ENCODE data around the gene NR1H3.

Gene NR1H3

DNA sequence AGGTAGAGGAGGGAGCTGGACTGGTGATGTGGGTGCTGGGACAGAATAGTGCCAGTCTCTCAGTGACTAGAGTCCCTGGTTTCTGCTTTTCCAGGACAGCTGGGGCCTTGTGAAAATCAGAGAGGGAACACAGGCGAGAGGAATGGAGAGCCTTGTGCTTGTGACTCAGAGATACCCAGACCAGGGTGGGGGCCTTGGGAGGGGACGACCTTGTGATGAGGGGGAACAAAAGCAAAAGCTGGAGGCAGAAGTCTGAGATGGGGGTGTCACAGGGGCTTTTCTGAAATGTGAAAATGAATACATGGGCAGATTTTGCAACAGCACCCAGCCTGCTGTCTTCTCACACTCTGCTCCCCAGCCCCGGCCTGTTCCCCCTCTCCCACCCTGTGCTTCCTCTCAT, 3.4 kb upstream of the NR1H3 start:
- in situ Hi-C loops (cut with HindIII; ENCODE audit: low pct_ligation_motif_present, low sequenced_read_pairs): no loop called here
- TF ChIP-seq CTCF (IDR thresholded peaks at IDR 0.05; ENCODE audit: low read depth, low read length, missing control alignments): no peak
- Histone ChIP-seq H3K36me3 (replicated peaks) (no peaks in the 10 kb centered on the region), H3K27me3 (replicated peaks) (no peaks in the 10 kb centered on the region), H3K4me3 (ENCODE audit: low read depth, low read length) (no peak overlapping the region), H3K27ac (peak overlapping the region; percentile 40)
- no peak for DNase-seq

DNA sequence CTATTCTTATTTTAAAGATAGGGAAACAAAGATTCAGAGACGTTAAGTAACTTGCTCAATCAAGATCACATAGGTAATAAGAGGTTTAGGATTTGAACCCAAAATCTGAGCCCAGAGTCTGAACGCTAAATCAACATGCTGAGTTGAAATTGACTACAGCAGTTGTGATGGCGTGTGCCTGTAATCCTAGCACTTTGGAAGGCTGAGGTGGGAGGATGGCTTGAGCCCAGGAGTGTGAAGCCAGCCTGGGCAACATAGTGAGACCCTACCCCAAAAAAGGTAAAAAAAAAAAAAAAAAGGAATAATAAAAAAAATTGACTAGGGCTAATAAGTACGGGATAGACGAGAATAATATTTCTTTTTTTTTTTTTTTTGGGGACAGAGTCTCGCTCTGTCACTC, 1.4 kb upstream of the NR1H3 start:
- no peak for DNase-seq
- no peak for TF ChIP-seq CTCF (IDR thresholded peaks at IDR 0.05; ENCODE audit: low read depth, low read length, missing control alignments)
- Histone ChIP-seq H3K4me3 (ENCODE audit: low read depth, low read length) (no peak overlapping the region), H3K27me3 (replicated peaks) (no peaks in the 10 kb centered on the region), H3K36me3 (replicated peaks) (no peaks in the 10 kb centered on the region), H3K27ac (no peak overlapping the region)
- in situ Hi-C loops (cut with HindIII; ENCODE audit: low pct_ligation_motif_present, low sequenced_read_pairs): no loop called here

DNA sequence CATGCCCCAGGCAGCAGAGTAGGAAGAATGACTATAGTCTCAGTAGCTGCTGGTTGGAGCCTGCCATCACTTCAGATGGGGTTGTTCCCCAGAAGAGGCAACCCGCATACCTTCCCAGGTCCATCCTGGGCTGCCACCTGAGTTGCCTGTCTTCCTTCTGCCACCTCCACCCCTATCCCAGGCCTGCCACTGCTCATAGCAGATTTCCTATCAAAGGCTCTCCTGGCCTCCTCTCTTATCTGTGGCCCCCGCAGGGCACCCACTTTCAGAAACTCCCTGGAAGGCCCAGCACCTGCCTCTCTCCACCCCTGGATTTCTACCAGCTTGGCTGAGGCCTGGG, 649 bp upstream of the NR1H3 start:
- no peak for TF ChIP-seq CTCF (IDR thresholded peaks at IDR 0.05; ENCODE audit: low read depth, low read length, missing control alignments)
- peak overlapping the region; percentile 38 for H3K4me3 ChIP-seq (ENCODE audit: low read depth, low read length)
- no peak for DNase-seq
- no peaks in the 10 kb centered on the region for H3K27me3 ChIP-seq (replicated peaks)
- H3K36me3 ChIP-seq (replicated peaks): no peaks in the 10 kb centered on the region
- H3K27ac ChIP-seq: no peak overlapping the region
- in situ Hi-C loops (cut with HindIII; ENCODE audit: low pct_ligation_motif_present, low sequenced_read_pairs): no loop called here

- Histone ChIP-seq H3K27me3 (replicated peaks) (no peaks in the 10 kb centered on the region), H3K4me3 (ENCODE audit: low read depth, low read length) (peak overlapping the region; percentile 38), H3K36me3 (replicated peaks) (no peaks in the 10 kb centered on the region), H3K27ac (no peak overlapping the region)
- TF ChIP-seq CTCF (IDR thresholded peaks at IDR 0.05; ENCODE audit: low read depth, low read length, missing control alignments): no peak
- DNase-seq: no peak
- in situ Hi-C loops (cut with HindIII; ENCODE audit: low pct_ligation_motif_present, low sequenced_read_pairs): no loop called here
These were observed 614 bp downstream of the NR1H3 start for GRCh38 chr11:47258317-47258902.

DNA sequence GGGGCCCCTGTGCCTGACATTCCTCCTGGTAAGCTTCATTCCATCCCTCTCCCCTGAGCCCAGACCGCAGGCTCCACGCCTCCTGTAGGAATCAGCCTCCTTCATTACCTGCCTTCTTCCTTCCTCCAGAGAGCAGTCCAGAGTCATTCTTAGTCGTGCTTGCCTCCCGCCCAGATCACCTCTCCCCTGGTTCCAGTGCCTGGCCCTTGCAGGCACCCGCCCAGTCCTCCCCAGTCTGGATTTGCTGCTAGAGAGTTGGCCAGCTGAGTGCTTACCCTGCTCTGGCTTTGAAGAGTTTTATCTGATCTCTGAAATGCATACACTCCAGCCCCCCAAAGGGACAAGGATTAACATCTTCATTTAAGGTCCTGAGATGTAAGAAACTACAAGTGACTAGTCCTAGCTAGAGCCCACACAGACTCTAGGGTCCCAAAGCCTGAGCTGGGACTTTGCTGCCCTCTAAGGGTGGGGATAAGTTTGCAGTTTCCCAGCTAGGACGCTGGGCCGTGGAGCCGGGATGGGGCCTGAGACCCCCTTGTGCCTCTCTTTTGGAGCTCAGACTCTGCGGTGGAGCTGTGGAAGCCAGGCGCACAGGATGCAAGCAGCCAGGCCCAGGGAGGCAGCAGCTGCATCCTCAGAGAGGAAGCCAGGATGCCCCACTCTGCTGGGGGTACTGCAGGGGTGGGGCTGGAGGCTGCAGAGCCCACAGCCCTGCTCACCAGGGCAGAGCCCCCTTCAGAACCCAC, 1.6 kb downstream of the NR1H3 start:
- DNase-seq: no peak
- TF ChIP-seq CTCF (IDR thresholded peaks at IDR 0.05; ENCODE audit: low read depth, low read length, missing control alignments): peak; percentile 80
- H3K27ac ChIP-seq: no peak overlapping the region
- in situ Hi-C loops (cut with HindIII; ENCODE audit: low pct_ligation_motif_present, low sequenced_read_pairs): no loop called here
- no peaks in the 10 kb centered on the region for H3K27me3 ChIP-seq (replicated peaks)
- no peaks in the 10 kb centered on the region for H3K36me3 ChIP-seq (replicated peaks)
- no peak overlapping the region for H3K4me3 ChIP-seq (ENCODE audit: low read depth, low read length)

DNA sequence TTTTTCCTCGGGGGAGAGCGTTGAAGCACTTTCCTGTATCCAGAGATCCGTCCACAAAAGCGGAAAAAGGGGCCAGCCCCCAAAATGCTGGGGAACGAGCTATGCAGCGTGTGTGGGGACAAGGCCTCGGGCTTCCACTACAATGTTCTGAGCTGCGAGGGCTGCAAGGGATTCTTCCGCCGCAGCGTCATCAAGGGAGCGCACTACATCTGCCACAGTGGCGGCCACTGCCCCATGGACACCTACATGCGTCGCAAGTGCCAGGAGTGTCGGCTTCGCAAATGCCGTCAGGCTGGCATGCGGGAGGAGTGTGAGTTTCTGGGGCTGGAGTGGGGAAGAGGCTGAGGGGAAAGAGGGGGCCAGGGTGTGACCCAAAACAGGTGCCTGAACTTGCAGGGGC, 2.6 kb downstream of the NR1H3 start:
- H3K4me3 ChIP-seq (ENCODE audit: low read depth, low read length): no peak overlapping the region
- TF ChIP-seq CTCF (IDR thresholded peaks at IDR 0.05; ENCODE audit: low read depth, low read length, missing control alignments): no peak

More for the DNA sequence above, 2.6 kb downstream of the NR1H3 start:
- no peaks in the 10 kb centered on the region for H3K27me3 ChIP-seq (replicated peaks)
- H3K27ac ChIP-seq: no peak overlapping the region
- H3K36me3 ChIP-seq (replicated peaks): no peaks in the 10 kb centered on the region
- no peak for DNase-seq
- in situ Hi-C loops (cut with HindIII; ENCODE audit: low pct_ligation_motif_present, low sequenced_read_pairs): no loop called here

Measured in brain microvascular endothelial cell (primary cell).